Left ventricle myocardium inferior (tissue), 1 donor: Measurements from ENCODE around the gene KDM4C. TPM values are rescaled to one million over a fixed set of nuclear protein-coding genes. Genes with fewer than 3 reads are reported as not detected.

Experiments
- DNase-seq: peaks from one replicate; pipeline ENCODE4 v3.0.0-alpha.2; 2020
- H3K27ac ChIP-seq: fragments of 200-600 bp; replicated peaks from 2 replicates; pipeline ENCODE4 v1.8.0; 2021
- H3K27me3 ChIP-seq: fragments of 200-600 bp; 2 replicates; pipeline ENCODE4 v1.8.0; 2021; ENCODE audit warnings: low read depth
- H3K36me3 ChIP-seq: fragments of 200-600 bp; 2 replicates; pipeline ENCODE4 v1.8.0; 2021
- H3K4me1 ChIP-seq: fragments of 200-600 bp; 2 replicates; pipeline ENCODE4 v1.8.0; 2021
- H3K4me3 ChIP-seq: fragments of 200-600 bp; 2 replicates; pipeline ENCODE4 v1.8.0; 2021; ENCODE audit warnings: mild to moderate bottlenecking, moderate library complexity
- H3K9me3 ChIP-seq: fragments of 200-600 bp; replicated peaks from 2 replicates; pipeline ENCODE4 v1.8.0; 2021
- CTCF ChIP-seq: fragments of 200-600 bp; IDR thresholded peaks from 2 replicates; pipeline ENCODE4 v1.8.0; 2021; ENCODE audit warnings: antibody characterized with exemption, mild to moderate bottlenecking, borderline replicate concordance
- intact Hi-C: fragments of 100-400 bp; cut with micrococcal nuclease; formaldehyde crosslinking; loops from one replicate; pipeline ENCODE4 v1.11.0; 2022
- total RNA-seq: library from RNA; stranded (reverse); fragmentation: NEBNext Ultra II Directional; extraction: Animal tissue kit (Norgen Biotek cat#: 25700); gene quantifications from one replicate; pipeline ENCODE4 v1.2.1, GENCODE V29; 2021
- donor health status: DM: no; HTN: yes; CAD: no; lungs with severe emphysema.

KDM4C gene
- total RNA-seq, 1 donor from 2014 or later: 14.1 TPM

DNA sequence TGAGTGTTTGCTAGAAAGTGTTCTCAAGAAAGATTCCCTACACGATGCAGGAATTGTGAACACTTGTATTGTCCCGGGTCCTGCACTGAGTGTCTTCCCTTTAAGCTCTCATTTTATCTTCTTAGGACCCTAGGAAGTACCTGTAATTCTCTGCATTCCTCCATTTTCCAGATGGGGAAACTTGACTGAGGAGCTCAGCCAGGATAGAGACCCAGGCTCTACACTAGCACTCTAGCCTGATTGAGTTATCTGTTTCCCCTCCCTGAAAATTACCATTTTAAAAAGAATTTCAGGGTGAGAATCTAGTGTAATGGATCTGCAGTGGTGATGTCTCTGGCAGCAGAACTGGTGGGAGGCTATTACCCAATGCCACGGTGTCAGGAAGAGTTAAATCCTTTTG lies 453.9 kb downstream of the KDM4C start:
- Histone ChIP-seq H3K27ac (no peak overlapping the region), H3K9me3 (no peaks in the 10 kb centered on the region), H3K36me3 (no peaks in the 10 kb centered on the region), H3K4me3 (no peak overlapping the region), H3K4me1 (no peaks in the 10 kb centered on the region), H3K27me3 (no peaks in the 10 kb centered on the region)
- TF ChIP-seq CTCF: no peak
- intact Hi-C loops: no loop called here
- no peak for DNase-seq

DNA sequence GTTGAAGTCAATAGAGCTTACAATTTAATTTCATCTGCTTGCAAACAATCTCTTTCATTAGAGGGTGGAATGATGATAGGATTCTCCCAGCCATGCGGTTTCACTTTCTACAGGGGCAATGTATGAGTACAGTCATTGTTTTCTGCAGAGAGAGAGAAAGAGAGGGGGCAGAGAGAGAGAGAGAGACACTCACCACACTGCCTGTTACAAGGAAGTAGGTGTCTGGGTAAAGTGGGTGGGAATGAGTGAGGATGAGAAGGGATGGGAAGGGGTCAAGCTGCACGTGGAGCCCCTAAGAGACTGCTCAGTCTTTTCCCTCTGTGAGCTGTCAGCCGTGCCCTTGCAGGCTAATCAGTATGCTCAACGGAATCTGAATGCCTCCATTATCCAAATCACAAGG lies 454.3 kb downstream of the KDM4C start:
- intact Hi-C loops: no loop called here
- Histone ChIP-seq H3K4me1 (no peaks in the 10 kb centered on the region), H3K36me3 (no peaks in the 10 kb centered on the region), H3K4me3 (no peak overlapping the region), H3K27ac (no peak overlapping the region), H3K9me3 (no peaks in the 10 kb centered on the region), H3K27me3 (no peaks in the 10 kb centered on the region)
- TF ChIP-seq CTCF: no peak
- DNase-seq: no peak

GRCh38 chr9:7216004-7216841 lies 458.4 kb downstream of the KDM4C start:
- Histone ChIP-seq H3K4me1 (no peaks in the 10 kb centered on the region), H3K4me3 (no peak overlapping the region), H3K36me3 (no peaks in the 10 kb centered on the region), H3K27me3 (no peaks in the 10 kb centered on the region), H3K9me3 (peaks cover 3% of the 10 kb centered on the region), H3K27ac (no peak overlapping the region)
- no peak for TF ChIP-seq CTCF
- intact Hi-C loops: no loop called here
- no peak for DNase-seq

- Histone ChIP-seq H3K27ac (no peak overlapping the region), H3K36me3 (no peaks in the 10 kb centered on the region), H3K9me3 (peaks cover 3% of the 10 kb centered on the region), H3K27me3 (no peaks in the 10 kb centered on the region), H3K4me1 (no peaks in the 10 kb centered on the region), H3K4me3 (no peak overlapping the region)
- intact Hi-C loops: no loop called here
- no peak for DNase-seq
- TF ChIP-seq CTCF: no peak
Measured at GRCh38 chr9:7223981-7224380, 466.2 kb downstream of the KDM4C start.

Other genes starting within 250 kb of the KDM4C start
- gene GLDC, start 112.2 kb upstream of the KDM4C start, total RNA-seq: not detected